Large intestine (tissue), 3 donors: Measurements from ENCODE around the gene ADGRL2. TPM values are rescaled to one million over a fixed set of nuclear protein-coding genes. Genes with fewer than 3 reads are reported as not detected.

Source experiments
- DNase-seq, 2 donors: peaks; one replicate each; pipeline versions ENCODE4 v3.0.0 to v3.0.0-alpha.2; 2013
- H3K27ac ChIP-seq: one replicate; pipeline ENCODE4 v1.5.1; 2013; ENCODE audit warnings: low read length
- H3K27me3 ChIP-seq: 2 replicates; pipeline ENCODE4 v1.6.1; 2013; ENCODE audit warnings: low read length; ENCODE audit not compliant: control insufficient read depth, insufficient read depth
- H3K36me3 ChIP-seq: 2 replicates; pipeline ENCODE4 v1.6.1; 2013; ENCODE audit warnings: low read length; ENCODE audit not compliant: control insufficient read depth, insufficient read depth
- H3K4me1 ChIP-seq: one replicate; pipeline ENCODE4 v1.6.1; 2013; ENCODE audit warnings: low read length; ENCODE audit not compliant: control insufficient read depth, insufficient read depth
- H3K4me3 ChIP-seq: one replicate; pipeline ENCODE4 v1.5.1; 2013; ENCODE audit warnings: low read length
- H3K9me3 ChIP-seq: one replicate; pipeline ENCODE4 v1.6.1; 2013; ENCODE audit warnings: mild to moderate bottlenecking, low read depth, low read length, moderate library complexity; ENCODE audit not compliant: control insufficient read depth
- WGBS: methylation state at CpG from one replicate; pipeline ENCODE4 v1.1.5; 2013; ENCODE audit warnings: low lambda C conversion rate; ENCODE audit not compliant: insufficient coverage; 5-methylcytosine and 5-hydroxymethylcytosine counted together
- polyA plus RNA-seq: library from polyadenylated mRNA; unstranded; fragments of 120-200 nt; gene quantifications from one replicate; pipeline ENCODE4 v1.2.1, GENCODE V29; 2013

Gene ADGRL2
- polyA plus RNA-seq, 1 donor: 60.9 TPM

- DNase-seq: peak; percentile 27 to 76
- no peaks in the 10 kb centered on the region for H3K4me1 ChIP-seq
- 25% methylated on average over 1 of the region's 4 CpGs for WGBS
- no peak overlapping the region for H3K27ac ChIP-seq
- H3K27me3 ChIP-seq: no peaks in the 10 kb centered on the region
- no peaks in the 10 kb centered on the region for H3K9me3 ChIP-seq
- H3K4me3 ChIP-seq: no peak overlapping the region
- peaks cover 16% of the 10 kb centered on the region for H3K36me3 ChIP-seq
Observed at GRCh38 chr1:81974222-81974841, 173.6 kb downstream of the ADGRL2 start.

- no peak for DNase-seq
- Histone ChIP-seq H3K27ac (no peak overlapping the region), H3K36me3 (peaks cover 16% of the 10 kb centered on the region), H3K9me3 (no peaks in the 10 kb centered on the region), H3K4me3 (no peak overlapping the region), H3K27me3 (no peaks in the 10 kb centered on the region), H3K4me1 (no peaks in the 10 kb centered on the region)
- no CpG with 5 or more reads among the region's 3 CpGs for WGBS
Observed at GRCh38 chr1:81974883-81975555, 174.3 kb downstream of the ADGRL2 start.

DNA sequence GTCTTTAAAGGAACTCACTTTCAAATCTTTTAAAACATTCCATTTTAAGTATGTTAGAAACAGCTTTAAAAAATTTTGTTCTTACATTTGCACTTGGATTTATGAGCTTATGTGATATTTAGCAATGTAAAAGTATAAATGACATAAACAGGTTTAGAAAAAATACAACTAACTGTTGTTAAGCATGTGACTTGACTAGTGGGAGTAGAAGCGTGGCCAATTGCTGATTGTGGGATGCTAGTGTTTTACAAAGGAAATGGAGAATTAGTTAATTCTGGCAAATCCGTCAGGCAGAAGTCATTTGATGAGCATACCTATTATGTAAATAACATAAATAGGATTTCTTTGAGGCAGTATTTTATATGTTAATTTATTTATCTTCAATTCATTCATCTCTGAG is 175.8 kb downstream of the ADGRL2 start:
- WGBS: no CpG with 5 or more reads among the region's 2 CpGs
- no peaks in the 10 kb centered on the region for H3K27me3 ChIP-seq
- no peak for DNase-seq
- H3K9me3 ChIP-seq: no peaks in the 10 kb centered on the region
- peaks cover 8% of the 10 kb centered on the region for H3K36me3 ChIP-seq
- H3K4me3 ChIP-seq: no peak overlapping the region
- H3K27ac ChIP-seq: no peak overlapping the region
- H3K4me1 ChIP-seq: no peaks in the 10 kb centered on the region

- no peak overlapping the region for H3K4me3 ChIP-seq
- no peaks in the 10 kb centered on the region for H3K4me1 ChIP-seq
- no peaks in the 10 kb centered on the region for H3K27me3 ChIP-seq
- H3K27ac ChIP-seq: no peak overlapping the region
- H3K36me3 ChIP-seq: peaks cover 14% of the 10 kb centered on the region
- no peaks in the 10 kb centered on the region for H3K9me3 ChIP-seq
- no peak for DNase-seq
Observed at GRCh38 chr1:81978945-81979344, 178.2 kb downstream of the ADGRL2 start.

- H3K4me3 ChIP-seq: no peak overlapping the region
- no peak for DNase-seq
- H3K36me3 ChIP-seq: peaks cover 23% of the 10 kb centered on the region
- no peaks in the 10 kb centered on the region for H3K9me3 ChIP-seq
- H3K27ac ChIP-seq: no peak overlapping the region
- WGBS: 80% methylated on average over 2 of the region's 2 CpGs
- no peaks in the 10 kb centered on the region for H3K27me3 ChIP-seq
- no peaks in the 10 kb centered on the region for H3K4me1 ChIP-seq
Observed at GRCh38 chr1:81982523-81982922, 181.8 kb downstream of the ADGRL2 start.

- no peaks in the 10 kb centered on the region for H3K9me3 ChIP-seq
- H3K4me3 ChIP-seq: no peak overlapping the region
- H3K27me3 ChIP-seq: no peaks in the 10 kb centered on the region
- H3K4me1 ChIP-seq: no peaks in the 10 kb centered on the region
- no peak for DNase-seq
- no CpG with 5 or more reads among the region's 1 CpG for WGBS
- H3K36me3 ChIP-seq: peaks cover 37% of the 10 kb centered on the region
- no peak overlapping the region for H3K27ac ChIP-seq
Observed at GRCh38 chr1:81989524-81989923, 188.8 kb downstream of the ADGRL2 start.

DNA sequence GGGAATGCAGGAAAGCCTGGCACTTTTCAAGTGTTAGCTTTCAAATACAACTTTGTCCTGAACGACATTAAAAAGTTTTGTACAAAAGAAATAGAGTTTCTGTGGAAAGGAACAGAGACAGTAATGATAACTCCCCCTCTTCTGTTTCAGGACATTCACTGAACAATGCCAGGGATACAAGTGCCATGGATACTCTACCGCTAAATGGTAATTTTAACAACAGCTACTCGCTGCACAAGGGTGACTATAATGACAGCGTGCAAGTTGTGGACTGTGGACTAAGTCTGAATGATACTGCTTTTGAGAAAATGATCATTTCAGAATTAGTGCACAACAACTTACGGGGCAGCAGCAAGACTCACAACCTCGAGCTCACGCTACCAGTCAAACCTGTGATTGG is 189.5 kb downstream of the ADGRL2 start:
- H3K27ac ChIP-seq: no peak overlapping the region
- H3K4me3 ChIP-seq: no peak overlapping the region
- no peaks in the 10 kb centered on the region for H3K9me3 ChIP-seq
- WGBS: no CpG with 5 or more reads among the region's 7 CpGs
- H3K27me3 ChIP-seq: no peaks in the 10 kb centered on the region
- DNase-seq: no peak
- peaks cover 32% of the 10 kb centered on the region for H3K36me3 ChIP-seq
- H3K4me1 ChIP-seq: no peaks in the 10 kb centered on the region

DNA sequence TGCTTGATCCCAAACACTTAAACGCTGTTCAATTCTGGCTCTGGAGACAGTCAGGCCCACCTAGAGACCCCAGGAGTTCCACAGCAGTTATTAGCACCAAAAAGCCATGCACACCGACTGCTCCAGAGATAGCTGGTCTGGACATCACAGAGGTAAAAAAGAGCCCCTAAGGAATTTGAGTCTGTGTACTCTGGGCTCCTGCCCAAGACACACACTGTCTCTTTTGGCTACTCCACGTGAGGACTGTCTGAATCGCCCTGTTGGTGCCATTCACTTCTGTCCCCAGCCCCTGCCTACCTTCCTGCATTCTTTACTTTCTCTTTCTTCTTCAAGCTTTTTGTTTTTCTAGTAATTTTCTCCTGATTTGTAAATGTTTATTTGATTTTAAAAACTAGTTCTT is 197.4 kb downstream of the ADGRL2 start:
- Histone ChIP-seq H3K9me3 (no peaks in the 10 kb centered on the region), H3K27me3 (no peaks in the 10 kb centered on the region), H3K27ac (no peak overlapping the region), H3K4me3 (no peak overlapping the region), H3K4me1 (no peaks in the 10 kb centered on the region), H3K36me3 (peaks cover 2% of the 10 kb centered on the region)
- no CpG with 5 or more reads among the region's 4 CpGs for WGBS
- no peak for DNase-seq

DNA sequence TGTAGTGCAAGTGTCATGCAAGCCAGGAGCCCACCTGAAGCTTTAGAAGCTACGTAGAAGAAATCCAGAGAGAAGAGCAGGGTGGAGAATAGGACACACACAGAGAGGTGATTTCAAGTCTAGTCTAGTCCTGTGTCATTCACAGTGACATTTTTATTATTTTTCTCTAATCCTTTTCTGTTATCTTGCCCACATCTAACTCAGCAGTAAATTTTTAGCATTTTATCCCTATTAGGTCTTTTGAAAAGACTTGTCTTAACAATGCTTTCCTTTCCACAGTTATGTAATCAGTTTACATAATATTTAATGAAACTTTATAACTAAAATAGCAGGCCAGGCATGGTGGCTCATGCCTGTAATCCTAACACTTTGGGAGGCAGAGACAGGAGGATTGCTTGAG is 198.6 kb downstream of the ADGRL2 start:
- no CpG with 5 or more reads among the region's 1 CpG for WGBS
- DNase-seq: no peak
- Histone ChIP-seq H3K9me3 (no peaks in the 10 kb centered on the region), H3K36me3 (no peaks in the 10 kb centered on the region), H3K4me3 (no peak overlapping the region), H3K27ac (no peak overlapping the region), H3K4me1 (no peaks in the 10 kb centered on the region), H3K27me3 (no peaks in the 10 kb centered on the region)

- no peak overlapping the region for H3K27ac ChIP-seq
- H3K36me3 ChIP-seq: no peaks in the 10 kb centered on the region
- no peaks in the 10 kb centered on the region for H3K9me3 ChIP-seq
- no CpG with 5 or more reads among the region's 2 CpGs for WGBS
- H3K27me3 ChIP-seq: no peaks in the 10 kb centered on the region
- H3K4me3 ChIP-seq: no peak overlapping the region
- H3K4me1 ChIP-seq: no peaks in the 10 kb centered on the region
- no peak for DNase-seq
Observed at GRCh38 chr1:82000221-82000620, 199.5 kb downstream of the ADGRL2 start.

- Histone ChIP-seq H3K27ac (no peak overlapping the region), H3K4me1 (no peaks in the 10 kb centered on the region), H3K4me3 (no peak overlapping the region), H3K36me3 (no peaks in the 10 kb centered on the region), H3K27me3 (no peaks in the 10 kb centered on the region), H3K9me3 (no peaks in the 10 kb centered on the region)
- DNase-seq: no peak
- no CpG with 5 or more reads among the region's 4 CpGs for WGBS
Observed at GRCh38 chr1:82001345-82001744, 200.6 kb downstream of the ADGRL2 start.
